PC-3 (cell line): ENCODE results near the gene CCN6.

Experiments used
- CTCF ChIP-seq: fragments of 300-600 bp; sonication (generic); conservative IDR thresholded peaks from 2 replicates; pipeline ENCODE4 v1.5.1; 2017; ENCODE audit warnings: antibody characterized with exemption, low read depth, mild to moderate bottlenecking, low read length
- EZH2 ChIP-seq: fragments of 300-600 bp; sonication (generic); IDR thresholded peaks from one replicate; pipeline ENCODE4 v1.6.1; 2017; ENCODE audit warnings: antibody characterized with exemption, mild to moderate bottlenecking, low read length; ENCODE audit not compliant: unreplicated experiment
- EZH2phosphoT487 ChIP-seq: fragments of 300-600 bp; sonication (generic); IDR thresholded peaks from 2 replicates; pipeline ENCODE4 v1.6.1; 2018; ENCODE audit warnings: mild to moderate bottlenecking, antibody characterized with exemption, low read length, borderline replicate concordance

- no peak for TF ChIP-seq CTCF
- no peak for TF ChIP-seq EZH2phosphoT487
- TF ChIP-seq EZH2 = no peak
These were observed 12.9 kb upstream of the CCN6 start for GRCh38 chr6:112040956-112041355.
